Caco-2 (cell line): ENCODE data around the gene TRPM5. TPM values are rescaled to one million over a fixed set of nuclear protein-coding genes. Genes with fewer than 3 reads are reported as not detected.

Source experiments
- BruUV-seq: library from RNA; stranded (reverse); fragments of 400-500 nt; replicated peaks from 2 replicates; lab custom pipeline; 2021; lab: Mats Ljungman, UMichigan
- CTCF ChIA-PET: fragments of 300-600 bp; sonication (Branson Sonifier 250); formaldehyde crosslinking; loops from one replicate; lab custom pipeline; 2022; ENCODE audit warnings: antibody characterized with exemption; lab: Charles Lee
- POLR2A ChIA-PET: fragments of 300-600 bp; sonication (Branson Sonifier 250); formaldehyde crosslinking; loops from one replicate; lab custom pipeline; 2022; ENCODE audit warnings: antibody characterized with exemption; lab: Charles Lee
- DNase-seq, 2 experiments: peaks; one replicate each; pipeline versions ENCODE4 v3.0.0 to v3.0.0-alpha.2; 2020 to 2022
- H3K27me3 ChIP-seq: replicated peaks from 2 replicates; pipeline ENCODE4 v1.6.0; 2011; ENCODE audit warnings: low read length; ENCODE audit not compliant: control insufficient read depth, insufficient read depth
- H3K36me3 ChIP-seq: 2 replicates; pipeline ENCODE4 v1.5.1; 2011; ENCODE audit warnings: low read length; ENCODE audit not compliant: control insufficient read depth, insufficient read depth
- H3K4me1 ChIP-seq: fragments of 250-450 bp; sonication (Bioruptor Pico); 2 replicates; pipeline ENCODE4 v1.5.1; 2020; ENCODE audit warnings: mild to moderate bottlenecking
- H3K4me3 ChIP-seq: 2 replicates; pipeline ENCODE4 v1.5.1; 2011; ENCODE audit warnings: low read depth, mild to moderate bottlenecking, control low read depth, low read length
- H3K9me3 ChIP-seq: fragments of 250-450 bp; sonication (Bioruptor Pico); 2 replicates; pipeline ENCODE4 v1.5.1; 2020; ENCODE audit warnings: mild to moderate bottlenecking, moderate library complexity
- H3K27ac Mint-ChIP-seq: one replicate; pipeline ENCODE4 v1.8.0; 2022; ENCODE audit warnings: mixed read lengths; ENCODE audit not compliant: unreplicated experiment
- H3K27me3 Mint-ChIP-seq: one replicate; pipeline ENCODE4 v1.8.0; 2022; ENCODE audit warnings: mixed read lengths; ENCODE audit not compliant: insufficient read depth, unreplicated experiment
- H3K36me3 Mint-ChIP-seq: one replicate; pipeline ENCODE4 v1.8.0; 2022; ENCODE audit warnings: mild to moderate bottlenecking, mixed read lengths; ENCODE audit not compliant: insufficient read depth, unreplicated experiment
- H3K4me1 Mint-ChIP-seq: one replicate; pipeline ENCODE4 v1.8.0; 2022; ENCODE audit warnings: low read depth, mixed read lengths; ENCODE audit not compliant: unreplicated experiment
- H3K4me3 Mint-ChIP-seq: one replicate; pipeline ENCODE4 v1.8.0; 2022; ENCODE audit warnings: mild to moderate bottlenecking, moderate library complexity, mixed read lengths; ENCODE audit not compliant: unreplicated experiment
- H3K9me3 Mint-ChIP-seq: one replicate; pipeline ENCODE4 v1.8.0; 2022; ENCODE audit warnings: mixed read lengths; ENCODE audit not compliant: unreplicated experiment
- CTCF ChIP-seq, 2 experiments: fragments of 200-600 bp in 1 of 2; IDR thresholded peaks; 1 replicate in 1 of 2; 2 replicates in 1 of 2; pipeline versions ENCODE4 v1.5.1 to v1.8.0; 2011 to 2022; ENCODE audit warnings: antibody characterized with exemption in 1 of 2, control low read depth in 1 of 2, inconsistent platforms in 1 of 2, low read depth in 1 of 2, low read length in 1 of 2, mild to moderate bottlenecking in 1 of 2, moderate library complexity in 1 of 2; ENCODE audit not compliant: insufficient read depth in 1 of 2, severe bottlenecking in 1 of 2, unreplicated experiment in 1 of 2
- intact Hi-C: fragments of 100-400 bp; cut with micrococcal nuclease; formaldehyde crosslinking; loops from one replicate; pipeline ENCODE4 v1.10.0; 2022; ENCODE audit not compliant: unreplicated experiment
- total RNA-seq: library from RNA; stranded (reverse); gene quantifications from 2 replicates; pipeline ENCODE4 v1.2.3, GENCODE V29; 2022

TRPM5 gene
- total RNA-seq, 1 experiment from 2014 or later, result not detected

- Histone ChIP-seq H3K4me1 (no peaks in the 10 kb centered on the region), H3K36me3 (no peaks in the 10 kb centered on the region), H3K27me3 (no peaks in the 10 kb centered on the region), H3K9me3 (no peaks in the 10 kb centered on the region), H3K4me3 (no peak overlapping the region)
- BruUV-seq, result no TSS peak
- CTCF ChIA-PET, result no interaction called here
- no peaks in the 10 kb centered on the region for H3K9me3 Mint-ChIP-seq
- no peak overlapping the region for H3K4me3 Mint-ChIP-seq
- intact Hi-C loops, result no loop called here
- POLR2A ChIA-PET, result no interaction called here
- no peak for DNase-seq
- H3K4me1 Mint-ChIP-seq, result no peaks in the 10 kb centered on the region
- H3K27ac Mint-ChIP-seq, result no peak overlapping the region
- H3K27me3 Mint-ChIP-seq, result peaks cover 6% of the 10 kb centered on the region
- H3K36me3 Mint-ChIP-seq, result no peaks in the 10 kb centered on the region
- TF ChIP-seq CTCF (IDR thresholded peaks at IDR 0.05; ENCODE audit: insufficient read depth in 1 of 2, low read depth in 1 of 2, low read length in 1 of 2, severe bottlenecking in 1 of 2, unreplicated experiment in 1 of 2), result no peak
These were observed 9.6 kb downstream of the TRPM5 start for GRCh38 chr11:2434506-2435255.

GRCh38 chr11:2434008-2434407 lies 10.3 kb downstream of the TRPM5 start:
- no peak overlapping the region for H3K4me3 ChIP-seq
- Mint-ChIP-seq H3K27ac (no peak overlapping the region), H3K4me1 (no peaks in the 10 kb centered on the region), H3K9me3 (no peaks in the 10 kb centered on the region), H3K36me3 (no peaks in the 10 kb centered on the region), H3K27me3 (peaks cover 5% of the 10 kb centered on the region), H3K4me3 (no peak overlapping the region)
- no peak for DNase-seq
- no peaks in the 10 kb centered on the region for H3K9me3 ChIP-seq
- H3K4me1 ChIP-seq, result no peaks in the 10 kb centered on the region
- H3K36me3 ChIP-seq, result no peaks in the 10 kb centered on the region
- POLR2A ChIA-PET, result no interaction called here
- intact Hi-C loops, result no loop called here
- no peak for TF ChIP-seq CTCF (IDR thresholded peaks at IDR 0.05; ENCODE audit: insufficient read depth in 1 of 2, low read depth in 1 of 2, low read length in 1 of 2, severe bottlenecking in 1 of 2, unreplicated experiment in 1 of 2)
- CTCF ChIA-PET, result no interaction called here
- no TSS peak for BruUV-seq
- no peaks in the 10 kb centered on the region for H3K27me3 ChIP-seq

GRCh38 chr11:2433106-2433925 lies 11.0 kb downstream of the TRPM5 start:
- Mint-ChIP-seq H3K36me3 (no peaks in the 10 kb centered on the region), H3K9me3 (no peaks in the 10 kb centered on the region), H3K4me3 (no peak overlapping the region), H3K27ac (no peak overlapping the region), H3K4me1 (no peaks in the 10 kb centered on the region), H3K27me3 (no peaks in the 10 kb centered on the region)
- no peaks in the 10 kb centered on the region for H3K4me1 ChIP-seq
- ChIA-PET POLR2A (no interaction called here), CTCF (no interaction called here)
- intact Hi-C loops, result no loop called here
- H3K36me3 ChIP-seq, result no peaks in the 10 kb centered on the region
- H3K4me3 ChIP-seq, result no peak overlapping the region
- no peaks in the 10 kb centered on the region for H3K27me3 ChIP-seq
- DNase-seq, result no peak
- BruUV-seq, result no TSS peak
- TF ChIP-seq CTCF (IDR thresholded peaks at IDR 0.05; ENCODE audit: insufficient read depth in 1 of 2, low read depth in 1 of 2, low read length in 1 of 2, severe bottlenecking in 1 of 2, unreplicated experiment in 1 of 2), result no peak
- no peaks in the 10 kb centered on the region for H3K9me3 ChIP-seq
